ENCODE measurements around the gene CDH4. TPM values are rescaled to one million over a fixed set of nuclear protein-coding genes. Genes with fewer than 3 reads are reported as not detected.

CDH4 gene
- total and polyA plus RNA-seq, 2 of the 8 experiments (the other 6 are each of a cell fraction or from before 2014, with no cell fraction given): 4.3 to 7.9 TPM

DNA sequence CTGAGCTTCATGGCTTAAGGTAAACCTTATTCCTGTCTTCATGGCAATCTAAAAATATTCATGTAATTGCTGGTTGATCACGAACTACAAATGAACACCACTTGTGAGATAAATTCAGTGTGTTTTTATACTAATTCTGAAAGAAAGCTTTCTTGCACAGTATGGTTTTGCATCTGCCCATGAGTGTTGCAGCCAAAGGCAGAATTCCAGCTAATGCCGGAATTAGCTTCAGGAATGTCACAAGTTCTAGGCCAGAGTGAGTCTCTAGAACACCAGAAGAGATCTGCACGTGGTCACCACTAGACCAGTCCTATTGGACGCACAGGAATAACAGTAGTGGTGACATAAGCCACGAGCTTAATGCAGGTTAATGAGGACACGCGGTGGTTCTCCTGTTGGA, 223.7 kb downstream of the CDH4 start:
- Histone ChIP-seq H4K5ac (ENCODE audit: insufficient read length, low read depth, low read length) (no peak overlapping the region), H2BK120ac (replicated peaks; ENCODE audit: low read depth, low read length) (no peak overlapping the region), H3K27ac (ENCODE audit: low read depth, low read length) (no peak overlapping the region), H3K27me3 (replicated peaks in 1 of 4; ENCODE audit: control insufficient read depth in 3 of 4, extremely low read depth in 1 of 4, insufficient read depth in 3 of 4, low read length in 3 of 4) (no peaks in the 10 kb centered on the region; a peak in 1 of 7 replicates), H3K56ac (replicated peaks; ENCODE audit: insufficient read length, low read depth, low read length) (no peak overlapping the region), H3K14ac (ENCODE audit: insufficient read length) (no peak overlapping the region), H2BK15ac (ENCODE audit: low read length) (no peak overlapping the region), H4K8ac (ENCODE audit: extremely low read depth, insufficient read depth, low read length) (no peak overlapping the region), H3K18ac (ENCODE audit: extremely low read depth, low read length) (no peak overlapping the region), H3K23me2 (ENCODE audit: low read depth, low read length) (no peaks in the 10 kb centered on the region), H3K9ac (replicated peaks in 1 of 4; ENCODE audit: extremely low read depth in 1 of 4, low read depth in 3 of 4, low read length in 3 of 4) (no peak overlapping the region), H4K20me1 (replicated peaks in 1 of 2; ENCODE audit: control insufficient read depth in 1 of 2, insufficient read depth in 2 of 2, low read length in 2 of 2) (no peaks in the 10 kb centered on the region), H3K36me3 (ENCODE audit: control insufficient read depth in 2 of 4, insufficient read depth in 4 of 4, low read length in 3 of 4) (no peaks in the 10 kb centered on the region), H4K91ac (replicated peaks; ENCODE audit: insufficient read length, low read length) (peak overlapping the region; percentile 4), H3K4me1 (replicated peaks in 1 of 4; ENCODE audit: control insufficient read depth in 3 of 4, insufficient read depth in 4 of 4, low read length in 3 of 4) (peaks cover 0 to 5% (median 1%) of the 10 kb centered on the region in 4 experiments; a peak in 3 of 7 replicates), H2BK5ac (ENCODE audit: low read depth, low read length) (no peak overlapping the region), H3K79me2 (ENCODE audit: control insufficient read depth in 1 of 2, insufficient read depth in 2 of 2, low read length in 2 of 2) (no peaks in the 10 kb centered on the region), H3K9me3 (ENCODE audit: insufficient read depth in 2 of 2, low read depth in 1 of 2, low read length in 1 of 2) (no peaks in the 10 kb centered on the region), H2BK12ac (ENCODE audit: low read depth, low read length) (no peak overlapping the region), H3K4me2 (ENCODE audit: insufficient read depth in 1 of 2, low read depth in 2 of 2, low read length in 2 of 2) (no peak overlapping the region), H3K79me1 (ENCODE audit: low read depth, low read length) (no peaks in the 10 kb centered on the region), H3K4me3 (ENCODE audit: extremely low read depth in 1 of 4, insufficient read depth in 2 of 4, low read depth in 3 of 4, low read length in 4 of 4) (no peak overlapping the region), H3K4ac (replicated peaks; ENCODE audit: insufficient read length, low read depth, low read length) (peak overlapping the region; percentile 57), H2BK20ac (ENCODE audit: low read length) (0 out of 2 replicates have a peak overlapping the region, but pooled peaks have one; percentile 24), H2AFZ (ENCODE audit: low read length) (no peak overlapping the region), H2AK5ac (ENCODE audit: low read depth, low read length) (no peak overlapping the region), H3K23ac (ENCODE audit: insufficient read length) (no peak overlapping the region)
- TF ChIP-seq, protein P1, sequence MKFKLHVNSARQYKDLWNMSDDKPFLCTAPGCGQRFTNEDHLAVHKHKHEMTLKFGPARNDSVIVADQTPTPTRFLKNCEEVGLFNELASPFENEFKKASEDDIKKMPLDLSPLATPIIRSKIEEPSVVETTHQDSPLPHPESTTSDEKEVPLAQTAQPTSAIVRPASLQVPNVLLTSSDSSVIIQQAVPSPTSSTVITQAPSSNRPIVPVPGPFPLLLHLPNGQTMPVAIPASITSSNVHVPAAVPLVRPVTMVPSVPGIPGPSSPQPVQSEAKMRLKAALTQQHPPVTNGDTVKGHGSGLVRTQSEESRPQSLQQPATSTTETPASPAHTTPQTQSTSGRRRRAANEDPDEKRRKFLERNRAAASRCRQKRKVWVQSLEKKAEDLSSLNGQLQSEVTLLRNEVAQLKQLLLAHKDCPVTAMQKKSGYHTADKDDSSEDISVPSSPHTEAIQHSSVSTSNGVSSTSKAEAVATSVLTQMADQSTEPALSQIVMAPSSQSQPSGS (IDR thresholded peaks at IDR 0.05; ENCODE audit: low read length): no peak
- TF ChIP-seq SP4 (IDR thresholded peaks at IDR 0.05; ENCODE audit: low read length) (no peak), EZH2 (IDR thresholded peaks at IDR 0.05; ENCODE audit: low read depth, low read length, severe bottlenecking) (no peak)
- POLR2A ChIA-PET (ENCODE audit: partially characterized antibody): interaction anchor here (0.8 to 1.4 kb wide), 2 partner anchors 11 to 39 kb away, joined by 3 to 5 read pairs; no protein-coding TSS in a partner anchor
- no peak for DNase-seq (ENCODE audit: low read depth in 1 of 2, low spot score in 2 of 2)
- FAIRE-seq: no peak
- CTCF ChIA-PET (ENCODE audit: partially characterized antibody): interaction anchor here (0.7 kb wide), 1 partner anchor 60 kb away, joined by 3 read pairs; no protein-coding TSS in a partner anchor
- 90% methylated on average over 7 of the region's 7 CpGs; no CpG with 5 or more reads in 1 of the 2 experiments for WGBS, 2 experiments (ENCODE audit: extremely low coverage in 1 of 2, insufficient coverage in 1 of 2, insufficient read length in 1 of 2, insufficient replicate concordance in 2 of 2, low coverage in 1 of 2, low lambda C conversion rate in 2 of 2, missing lambda C conversion rate in 1 of 2)

All from H1 (cell line).